HL-60 (cell line): ENCODE data around the gene FBXO34.

Experiments
- DNase-seq, 2 experiments: peaks; one replicate each; pipeline ENCODE4 v3.0.0-alpha.2; 2010 to 2020; ENCODE audit warnings: low read depth in 1 of 2, low spot score in 1 of 2
- H3K27ac ChIP-seq: fragments of 250-450 bp; sonication (Bioruptor Pico); replicated peaks from 2 replicates; pipeline ENCODE4 v1.5.1; 2020; ENCODE audit warnings: mild to moderate bottlenecking, moderate library complexity
- H3K27me3 ChIP-seq: fragments of 250-450 bp; sonication (Bioruptor Pico); 2 replicates; pipeline ENCODE4 v1.5.1; 2021; ENCODE audit warnings: mild to moderate bottlenecking, moderate library complexity; ENCODE audit not compliant: insufficient read depth, poor library complexity, severe bottlenecking
- H3K4me3 ChIP-seq: replicated peaks from 2 replicates; pipeline ENCODE4 v1.5.1; 2011; ENCODE audit warnings: mild to moderate bottlenecking, control low read depth, low read length; ENCODE audit not compliant: insufficient read depth
- GABPA ChIP-seq: IDR thresholded peaks from 2 replicates; pipeline ENCODE4 v1.6.1; 2012; ENCODE audit warnings: low read depth
- POLR2AphosphoS5 ChIP-seq: IDR thresholded peaks from 2 replicates; pipeline ENCODE4 v1.6.1; 2012; ENCODE audit warnings: low read depth
- SPI1 ChIP-seq: IDR thresholded peaks from 2 replicates; pipeline ENCODE4 v1.6.1; 2012; ENCODE audit warnings: low read depth, mild to moderate bottlenecking, borderline replicate concordance
- TF ChIP-seq, protein P1 (sequence below): IDR thresholded peaks from 2 replicates; pipeline ENCODE4 v1.6.1; 2012; ENCODE audit warnings: low read depth; ENCODE audit not compliant: insufficient replicate concordance
- TF ChIP-seq, protein P2 (sequence below): IDR thresholded peaks from one replicate; pipeline ENCODE4 v1.5.1; 2011; ENCODE audit warnings: low read length, control low read depth, inconsistent platforms; ENCODE audit not compliant: insufficient read depth

The FBXO34 gene

DNA sequence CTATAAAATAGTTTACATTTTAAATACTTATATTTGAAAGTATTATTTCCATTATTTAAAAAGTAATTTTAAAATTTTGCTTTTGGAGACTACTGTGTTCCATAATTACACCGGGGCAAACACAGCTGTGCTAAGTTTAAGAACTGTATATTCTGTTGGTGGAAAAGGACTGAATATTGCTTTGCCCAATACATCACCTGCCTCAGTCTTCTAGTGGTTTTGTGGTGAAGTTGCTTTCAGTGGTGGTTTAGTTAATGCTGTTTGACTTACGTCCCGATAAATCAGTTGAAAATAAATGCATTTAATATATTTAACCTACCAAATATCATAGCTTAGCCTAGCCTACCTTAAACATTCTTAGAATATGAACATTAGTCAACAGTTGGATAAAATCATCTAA lies 23.4 kb downstream of the FBXO34 start:
- H3K4me3 ChIP-seq, result no peak overlapping the region
- H3K27me3 ChIP-seq, result no peaks in the 10 kb centered on the region
- TF ChIP-seq SPI1 (no peak), GABPA (no peak), POLR2AphosphoS5 (no peak)
- TF ChIP-seq, protein P1, sequence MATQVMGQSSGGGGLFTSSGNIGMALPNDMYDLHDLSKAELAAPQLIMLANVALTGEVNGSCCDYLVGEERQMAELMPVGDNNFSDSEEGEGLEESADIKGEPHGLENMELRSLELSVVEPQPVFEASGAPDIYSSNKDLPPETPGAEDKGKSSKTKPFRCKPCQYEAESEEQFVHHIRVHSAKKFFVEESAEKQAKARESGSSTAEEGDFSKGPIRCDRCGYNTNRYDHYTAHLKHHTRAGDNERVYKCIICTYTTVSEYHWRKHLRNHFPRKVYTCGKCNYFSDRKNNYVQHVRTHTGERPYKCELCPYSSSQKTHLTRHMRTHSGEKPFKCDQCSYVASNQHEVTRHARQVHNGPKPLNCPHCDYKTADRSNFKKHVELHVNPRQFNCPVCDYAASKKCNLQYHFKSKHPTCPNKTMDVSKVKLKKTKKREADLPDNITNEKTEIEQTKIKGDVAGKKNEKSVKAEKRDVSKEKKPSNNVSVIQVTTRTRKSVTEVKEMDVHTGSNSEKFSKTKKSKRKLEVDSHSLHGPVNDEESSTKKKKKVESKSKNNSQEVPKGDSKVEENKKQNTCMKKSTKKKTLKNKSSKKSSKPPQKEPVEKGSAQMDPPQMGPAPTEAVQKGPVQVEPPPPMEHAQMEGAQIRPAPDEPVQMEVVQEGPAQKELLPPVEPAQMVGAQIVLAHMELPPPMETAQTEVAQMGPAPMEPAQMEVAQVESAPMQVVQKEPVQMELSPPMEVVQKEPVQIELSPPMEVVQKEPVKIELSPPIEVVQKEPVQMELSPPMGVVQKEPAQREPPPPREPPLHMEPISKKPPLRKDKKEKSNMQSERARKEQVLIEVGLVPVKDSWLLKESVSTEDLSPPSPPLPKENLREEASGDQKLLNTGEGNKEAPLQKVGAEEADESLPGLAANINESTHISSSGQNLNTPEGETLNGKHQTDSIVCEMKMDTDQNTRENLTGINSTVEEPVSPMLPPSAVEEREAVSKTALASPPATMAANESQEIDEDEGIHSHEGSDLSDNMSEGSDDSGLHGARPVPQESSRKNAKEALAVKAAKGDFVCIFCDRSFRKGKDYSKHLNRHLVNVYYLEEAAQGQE, result no peak
- TF ChIP-seq, protein P2, sequence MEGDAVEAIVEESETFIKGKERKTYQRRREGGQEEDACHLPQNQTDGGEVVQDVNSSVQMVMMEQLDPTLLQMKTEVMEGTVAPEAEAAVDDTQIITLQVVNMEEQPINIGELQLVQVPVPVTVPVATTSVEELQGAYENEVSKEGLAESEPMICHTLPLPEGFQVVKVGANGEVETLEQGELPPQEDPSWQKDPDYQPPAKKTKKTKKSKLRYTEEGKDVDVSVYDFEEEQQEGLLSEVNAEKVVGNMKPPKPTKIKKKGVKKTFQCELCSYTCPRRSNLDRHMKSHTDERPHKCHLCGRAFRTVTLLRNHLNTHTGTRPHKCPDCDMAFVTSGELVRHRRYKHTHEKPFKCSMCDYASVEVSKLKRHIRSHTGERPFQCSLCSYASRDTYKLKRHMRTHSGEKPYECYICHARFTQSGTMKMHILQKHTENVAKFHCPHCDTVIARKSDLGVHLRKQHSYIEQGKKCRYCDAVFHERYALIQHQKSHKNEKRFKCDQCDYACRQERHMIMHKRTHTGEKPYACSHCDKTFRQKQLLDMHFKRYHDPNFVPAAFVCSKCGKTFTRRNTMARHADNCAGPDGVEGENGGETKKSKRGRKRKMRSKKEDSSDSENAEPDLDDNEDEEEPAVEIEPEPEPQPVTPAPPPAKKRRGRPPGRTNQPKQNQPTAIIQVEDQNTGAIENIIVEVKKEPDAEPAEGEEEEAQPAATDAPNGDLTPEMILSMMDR, result no peak
- no peak for DNase-seq
- no peak overlapping the region for H3K27ac ChIP-seq

DNA sequence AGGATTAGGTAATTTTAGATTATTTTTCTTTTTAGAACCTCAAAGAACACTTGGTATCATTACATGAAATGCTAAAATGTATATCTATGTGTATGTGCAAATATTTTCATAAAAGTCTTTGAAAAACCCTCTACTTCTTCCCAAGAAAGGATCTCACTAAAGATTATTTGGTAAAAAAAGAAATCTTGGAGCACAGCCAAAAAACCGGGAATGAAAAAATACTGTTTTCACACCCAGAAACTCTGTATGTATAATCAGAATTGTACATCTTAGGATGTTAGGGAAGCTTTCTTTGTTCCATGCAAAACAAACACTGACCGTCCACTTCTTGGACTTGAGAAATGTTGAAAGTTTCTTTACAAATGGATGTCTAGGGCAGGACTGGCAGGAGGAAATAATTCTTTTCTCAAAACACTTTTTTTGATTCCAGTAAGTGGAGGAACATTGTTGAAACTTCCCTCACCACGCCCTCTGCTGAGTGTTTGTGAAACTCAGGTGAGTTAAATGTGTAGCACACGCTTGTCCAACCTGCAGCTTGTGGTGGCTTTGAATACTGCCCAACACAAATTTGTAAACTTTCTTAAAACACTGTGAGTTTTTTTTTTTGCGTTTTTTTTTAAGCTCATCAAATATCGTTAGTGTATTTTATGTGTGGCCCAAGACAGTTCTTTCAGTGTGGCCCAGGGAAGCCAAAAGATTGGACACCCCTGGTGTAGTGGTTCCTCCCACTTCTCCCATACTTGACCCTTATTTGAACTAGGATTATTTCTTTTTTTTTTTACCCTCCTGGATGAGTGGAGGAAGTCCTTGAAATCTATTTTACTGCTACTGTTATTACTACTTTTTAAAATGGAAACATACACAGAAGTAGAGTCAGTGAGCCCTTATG lies 26.6 kb downstream of the FBXO34 start:
- H3K27me3 ChIP-seq, result no peaks in the 10 kb centered on the region
- TF ChIP-seq, protein P1, result no peak
- TF ChIP-seq, protein P2, result no peak
- TF ChIP-seq GABPA (no peak), POLR2AphosphoS5 (no peak), SPI1 (no peak)
- H3K4me3 ChIP-seq, result no peak overlapping the region
- no peak overlapping the region for H3K27ac ChIP-seq
- no peak for DNase-seq

DNA sequence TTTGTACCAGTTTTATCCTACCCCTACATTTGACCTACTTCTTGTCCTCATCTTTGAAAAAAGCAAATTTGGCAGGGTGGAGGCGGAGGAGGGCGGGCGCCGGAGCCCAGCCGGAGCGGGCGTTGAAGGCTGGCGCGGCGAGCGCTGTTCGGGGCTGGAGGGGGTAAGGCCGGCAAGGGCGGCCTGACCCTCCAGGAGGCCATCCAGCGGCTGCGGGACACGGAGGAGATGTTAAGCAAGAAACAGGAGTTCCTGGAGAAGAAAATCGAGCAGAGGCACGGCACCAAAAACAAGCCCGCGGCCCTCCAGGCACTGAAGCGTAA lies 27.2 kb downstream of the FBXO34 start:
- DNase-seq, result no peak
- Histone ChIP-seq H3K27me3 (no peaks in the 10 kb centered on the region), H3K27ac (no peak overlapping the region), H3K4me3 (no peak overlapping the region)
- TF ChIP-seq, protein P1, result no peak
- TF ChIP-seq POLR2AphosphoS5 (no peak), GABPA (no peak), SPI1 (no peak)
- TF ChIP-seq, protein P2, result no peak
